ENCODE results near the gene NDUFA11.

GRCh38 chr19:5911366-5911765, 7.8 kb upstream of the NDUFA11 start:
- TF ChIP-seq CTCF (conservative IDR thresholded peaks at IDR 0.05), result no peak
- TF ChIP-seq EZH2 (IDR thresholded peaks at IDR 0.05; ENCODE audit: low read depth), result no peak

Data from PC-9 (cell line).